Right atrium auricular region (tissue), 2 donors: ENCODE data around the gene ARHGEF16. TPM values are rescaled to one million over a fixed set of nuclear protein-coding genes. Genes with fewer than 3 reads are reported as not detected.

Source experiments
- DNase-seq: peaks from one replicate; pipeline ENCODE4 v3.0.0-alpha.2; 2019; ENCODE audit warnings: low spot score
- H3K27ac ChIP-seq, 2 donors: fragments of 200-600 bp; sonication (generic); 1 replicate in 1 of 2; 2 replicates in 1 of 2; pipeline ENCODE4 v1.5.1; 2016 to 2019
- H3K27me3 ChIP-seq, 2 donors: fragments of 200-600 bp; sonication (generic); one replicate each; pipeline versions ENCODE4 v1.5.1 to v1.6.0; 2017 to 2019
- H3K36me3 ChIP-seq: fragments of 200-600 bp; sonication (generic); one replicate; pipeline ENCODE4 v1.5.1; 2016
- H3K4me1 ChIP-seq, 2 donors: fragments of 200-600 bp; sonication (generic); one replicate each; pipeline versions ENCODE4 v1.5.1 to v1.6.0; 2017 to 2019
- H3K4me3 ChIP-seq, 2 donors: fragments of 200-600 bp; sonication (generic); 1 replicate in 1 of 2; 2 replicates in 1 of 2; pipeline ENCODE4 v1.5.1; 2017 to 2019; ENCODE audit warnings: mild to moderate bottlenecking in 1 of 2, moderate library complexity in 1 of 2
- H3K9me3 ChIP-seq, 2 donors: fragments of 200-600 bp; sonication (generic); one replicate each; pipeline ENCODE4 v1.5.1; 2019
- total RNA-seq, 2 donors: library from RNA; depleted of rRNA; stranded (reverse); fragments of >200 nt; gene quantifications; one replicate each; pipeline ENCODE4 v1.1.0, GENCODE V29; 2016
- TF ChIP-seq, protein P1 (sequence below), 2 donors: fragments of 200-600 bp; sonication (generic); IDR thresholded peaks; one replicate each; pipeline ENCODE4 v1.5.1; 2019; ENCODE audit warnings: antibody characterized with exemption in 2 of 2

The ARHGEF16 gene
- total RNA-seq, 2 donors from 2014 or later, result 0.22 to 1.5 TPM

- Histone ChIP-seq H3K27ac (no peak overlapping the region), H3K27me3 (no peaks in the 10 kb centered on the region), H3K4me1 (peaks cover 0 to 9% of the 10 kb centered on the region in 2 donors), H3K36me3 (no peaks in the 10 kb centered on the region), H3K9me3 (no peaks in the 10 kb centered on the region), H3K4me3 (no peak overlapping the region)
- no peak for DNase-seq
- TF ChIP-seq, protein P1, sequence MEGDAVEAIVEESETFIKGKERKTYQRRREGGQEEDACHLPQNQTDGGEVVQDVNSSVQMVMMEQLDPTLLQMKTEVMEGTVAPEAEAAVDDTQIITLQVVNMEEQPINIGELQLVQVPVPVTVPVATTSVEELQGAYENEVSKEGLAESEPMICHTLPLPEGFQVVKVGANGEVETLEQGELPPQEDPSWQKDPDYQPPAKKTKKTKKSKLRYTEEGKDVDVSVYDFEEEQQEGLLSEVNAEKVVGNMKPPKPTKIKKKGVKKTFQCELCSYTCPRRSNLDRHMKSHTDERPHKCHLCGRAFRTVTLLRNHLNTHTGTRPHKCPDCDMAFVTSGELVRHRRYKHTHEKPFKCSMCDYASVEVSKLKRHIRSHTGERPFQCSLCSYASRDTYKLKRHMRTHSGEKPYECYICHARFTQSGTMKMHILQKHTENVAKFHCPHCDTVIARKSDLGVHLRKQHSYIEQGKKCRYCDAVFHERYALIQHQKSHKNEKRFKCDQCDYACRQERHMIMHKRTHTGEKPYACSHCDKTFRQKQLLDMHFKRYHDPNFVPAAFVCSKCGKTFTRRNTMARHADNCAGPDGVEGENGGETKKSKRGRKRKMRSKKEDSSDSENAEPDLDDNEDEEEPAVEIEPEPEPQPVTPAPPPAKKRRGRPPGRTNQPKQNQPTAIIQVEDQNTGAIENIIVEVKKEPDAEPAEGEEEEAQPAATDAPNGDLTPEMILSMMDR (IDR thresholded peaks at IDR 0.05), result no peak
These were observed 45.7 kb upstream of the ARHGEF16 start for GRCh38 chr1:3408751-3409266.

- TF ChIP-seq, protein P1 (IDR thresholded peaks at IDR 0.05), result no peak
- H3K9me3 ChIP-seq, result no peaks in the 10 kb centered on the region
- no peaks in the 10 kb centered on the region for H3K27me3 ChIP-seq
- peaks cover 0 to 9% of the 10 kb centered on the region in 2 donors for H3K4me1 ChIP-seq
- no peak overlapping the region for H3K27ac ChIP-seq
- no peak overlapping the region for H3K4me3 ChIP-seq
- DNase-seq, result no peak
- no peaks in the 10 kb centered on the region for H3K36me3 ChIP-seq
These were observed 44.9 kb upstream of the ARHGEF16 start for GRCh38 chr1:3409366-3410141.

DNA sequence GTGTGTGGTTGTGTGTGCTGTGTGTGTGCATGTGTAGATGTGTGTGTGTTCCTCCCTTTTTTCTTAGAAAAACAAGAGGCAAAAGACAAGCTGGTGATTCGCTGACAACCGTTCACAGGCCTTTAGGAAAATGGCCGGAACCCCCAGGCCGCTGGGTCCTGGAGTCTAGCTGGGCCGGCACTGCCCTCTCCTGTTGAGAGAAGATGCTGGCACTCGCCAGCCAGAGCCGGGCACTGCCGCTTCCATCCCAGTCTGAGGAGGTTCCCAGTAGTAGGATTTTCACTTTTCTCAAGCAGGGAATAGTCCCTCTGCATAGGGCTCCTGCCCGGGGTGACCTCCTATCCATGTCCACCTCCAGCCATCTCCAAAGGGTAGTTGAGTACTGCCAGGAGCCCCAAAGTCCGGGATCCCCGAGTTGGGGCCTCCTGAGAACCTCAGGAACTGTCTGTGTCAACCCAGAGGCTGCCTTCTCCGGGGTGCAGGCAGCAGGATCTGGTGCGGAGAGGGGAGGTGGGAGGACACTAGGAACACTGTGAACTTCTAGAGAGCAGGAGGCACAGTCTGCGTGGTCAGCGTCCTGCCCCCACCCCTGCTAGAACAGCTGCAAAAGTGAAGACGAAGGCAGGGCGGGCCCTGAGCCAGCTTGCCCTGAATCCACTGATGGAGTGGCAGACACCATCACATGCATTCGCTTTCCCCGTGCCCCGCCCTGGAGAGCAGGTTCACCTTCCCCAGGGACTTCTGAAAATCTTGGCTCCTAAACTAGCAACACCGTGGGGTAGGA lies 44.1 kb upstream of the ARHGEF16 start:
- no peaks in the 10 kb centered on the region for H3K27me3 ChIP-seq
- H3K27ac ChIP-seq, result no peak overlapping the region
- DNase-seq, result peak; percentile 78
- H3K4me3 ChIP-seq, result no peak overlapping the region
- no peaks in the 10 kb centered on the region for H3K36me3 ChIP-seq
- peaks cover 0 to 15% of the 10 kb centered on the region in 2 donors for H3K4me1 ChIP-seq
- TF ChIP-seq, protein P1 (IDR thresholded peaks at IDR 0.05), result peak; percentile 33 to 81
- no peaks in the 10 kb centered on the region for H3K9me3 ChIP-seq

- H3K9me3 ChIP-seq, result peaks cover 0 to 6% of the 10 kb centered on the region in 2 donors
- H3K27me3 ChIP-seq, result no peaks in the 10 kb centered on the region
- H3K4me3 ChIP-seq, result no peak overlapping the region
- no peak overlapping the region for H3K27ac ChIP-seq
- no peaks in the 10 kb centered on the region for H3K36me3 ChIP-seq
- H3K4me1 ChIP-seq, result peaks cover 0 to 23% of the 10 kb centered on the region in 2 donors
- no peak for DNase-seq
- TF ChIP-seq, protein P1 (IDR thresholded peaks at IDR 0.05), result no peak
These were observed 42.7 kb upstream of the ARHGEF16 start for GRCh38 chr1:3411806-3412205.

DNA sequence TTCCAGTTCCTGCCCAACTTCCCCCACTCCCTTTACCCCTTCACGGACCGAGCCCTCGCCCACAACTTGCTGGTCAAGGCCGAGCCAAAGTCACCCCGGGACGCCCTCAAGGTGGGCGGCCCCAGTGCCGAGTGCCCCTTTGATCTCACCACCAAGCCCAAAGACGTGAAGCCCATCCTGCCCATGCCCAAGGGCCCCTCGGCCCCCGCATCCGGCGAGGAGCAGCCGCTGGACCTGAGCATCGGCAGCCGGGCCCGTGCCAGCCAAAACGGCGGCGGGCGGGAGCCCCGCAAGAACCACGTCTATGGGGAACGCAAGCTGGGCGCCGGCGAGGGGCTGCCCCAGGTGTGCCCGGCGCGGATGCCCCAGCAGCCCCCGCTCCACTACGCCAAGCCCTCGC lies 42.1 kb upstream of the ARHGEF16 start:
- Histone ChIP-seq H3K27ac (no peak overlapping the region), H3K9me3 (peaks cover 0 to 11% of the 10 kb centered on the region in 2 donors), H3K36me3 (no peaks in the 10 kb centered on the region), H3K27me3 (no peaks in the 10 kb centered on the region), H3K4me1 (peaks cover 0 to 23% of the 10 kb centered on the region in 2 donors), H3K4me3 (no peak overlapping the region)
- no peak for DNase-seq
- TF ChIP-seq, protein P1 (IDR thresholded peaks at IDR 0.05), result no peak
